ENCODE measurements around the gene CCL3.

CCL3 gene

GRCh38 chr17:36055171-36055570 lies 34.8 kb downstream of the CCL3 start:
- H3K4me1 ChIP-seq (ENCODE audit: control extremely low read depth in 1 of 4, control insufficient read depth in 4 of 4, insufficient read depth in 4 of 4, low read length in 3 of 4): no peaks in the 10 kb centered on the region
- 100% methylated on average over 2 of the region's 2 CpGs for WGBS (ENCODE audit: insufficient coverage)
- no peak overlapping the region for H3K4me3 ChIP-seq (ENCODE audit: control insufficient read depth in 1 of 7, extremely low read depth in 1 of 7, insufficient read depth in 4 of 7, low read depth in 2 of 7, low read length in 6 of 7)
- H3K27ac ChIP-seq (ENCODE audit: insufficient read depth in 1 of 2, low read depth in 1 of 2, low read length in 2 of 2, poor library complexity in 1 of 2, severe bottlenecking in 2 of 2): no peak overlapping the region
- no peaks in the 10 kb centered on the region for H3K27me3 ChIP-seq (replicated peaks in 2 of 5; ENCODE audit: control insufficient read depth in 4 of 5, insufficient read depth in 5 of 5, low read length in 4 of 5)
- H3K36me3 ChIP-seq (ENCODE audit: control insufficient read depth in 4 of 4, insufficient read depth in 4 of 4, low read length in 3 of 4): no peaks in the 10 kb centered on the region
- H3K9me3 ChIP-seq (ENCODE audit: control extremely low read depth in 1 of 5, control insufficient read depth in 4 of 5, insufficient read depth in 2 of 5, low read depth in 1 of 5, low read length in 4 of 5): peaks cover 0 to 14% (median 0%) of the 10 kb centered on the region in 5 experiments
- DNase-seq: no peak
- POLR2A ChIA-PET: no interaction called here
- CTCF ChIA-PET: interaction anchor here (1.1 to 1.3 kb wide), 2 partner anchors 17 to 94 kb away, joined by 3 read pairs; no protein-coding TSS in a partner anchor

- CTCF ChIA-PET: no interaction called here
These were observed 40.3 kb downstream of the CCL3 start for GRCh38 chr17:36049643-36050042.

GRCh38 chr17:36048066-36048465 lies 41.9 kb downstream of the CCL3 start:
- Histone ChIP-seq H3K9me3 (ENCODE audit: control extremely low read depth in 1 of 5, control insufficient read depth in 4 of 5, insufficient read depth in 2 of 5, low read depth in 1 of 5, low read length in 4 of 5) (peaks cover 3 to 37% (median 6%) of the 10 kb centered on the region in 5 experiments), H3K27me3 (replicated peaks in 2 of 5; ENCODE audit: control insufficient read depth in 4 of 5, insufficient read depth in 5 of 5, low read length in 4 of 5) (no peaks in the 10 kb centered on the region), H3K4me1 (ENCODE audit: control extremely low read depth in 1 of 4, control insufficient read depth in 4 of 4, insufficient read depth in 4 of 4, low read length in 3 of 4) (no peaks in the 10 kb centered on the region), H3K36me3 (ENCODE audit: control insufficient read depth in 4 of 4, insufficient read depth in 4 of 4, low read length in 3 of 4) (no peaks in the 10 kb centered on the region), H3K27ac (ENCODE audit: insufficient read depth in 1 of 2, low read depth in 1 of 2, low read length in 2 of 2, poor library complexity in 1 of 2, severe bottlenecking in 2 of 2) (no peak overlapping the region), H3K4me3 (ENCODE audit: control insufficient read depth in 1 of 7, extremely low read depth in 1 of 7, insufficient read depth in 4 of 7, low read depth in 2 of 7, low read length in 6 of 7) (no peak overlapping the region)
- ChIA-PET POLR2A (no interaction called here), CTCF (interaction anchor here (1.1 kb wide), 1 partner anchor 198 kb away, joined by 3 read pairs; no protein-coding TSS in a partner anchor)
- peak in 1 of 3 donors; percentile 40 for DNase-seq
- WGBS (ENCODE audit: insufficient coverage): 100% methylated on average over 1 of the region's 2 CpGs

More at GRCh38 chr17:36049643-36050042, 40.3 kb downstream of the CCL3 start:
- peaks cover 3 to 37% (median 6%) of the 10 kb centered on the region in 5 experiments for H3K9me3 ChIP-seq (ENCODE audit: control extremely low read depth in 1 of 5, control insufficient read depth in 4 of 5, insufficient read depth in 2 of 5, low read depth in 1 of 5, low read length in 4 of 5)
- H3K4me3 ChIP-seq (ENCODE audit: control insufficient read depth in 1 of 7, extremely low read depth in 1 of 7, insufficient read depth in 4 of 7, low read depth in 2 of 7, low read length in 6 of 7): no peak overlapping the region
- no peaks in the 10 kb centered on the region for H3K36me3 ChIP-seq (ENCODE audit: control insufficient read depth in 4 of 4, insufficient read depth in 4 of 4, low read length in 3 of 4)
- DNase-seq: peak in 1 of 3 donors; percentile 18
- no CpG with 5 or more reads among the region's 2 CpGs for WGBS (ENCODE audit: insufficient coverage)
- POLR2A ChIA-PET: no interaction called here
- no peak overlapping the region for H3K27ac ChIP-seq (ENCODE audit: insufficient read depth in 1 of 2, low read depth in 1 of 2, low read length in 2 of 2, poor library complexity in 1 of 2, severe bottlenecking in 2 of 2)
- no peaks in the 10 kb centered on the region for H3K27me3 ChIP-seq (replicated peaks in 2 of 5; ENCODE audit: control insufficient read depth in 4 of 5, insufficient read depth in 5 of 5, low read length in 4 of 5)
- H3K4me1 ChIP-seq (ENCODE audit: control extremely low read depth in 1 of 4, control insufficient read depth in 4 of 4, insufficient read depth in 4 of 4, low read length in 3 of 4): no peaks in the 10 kb centered on the region

All from common myeloid progenitor, CD34-positive (primary cell).